Measurements from ENCODE around the gene CTNNA1.
A peak's percentile ranks its signal among the peaks of the same experiment; 100 is the strongest.

Gene CTNNA1

DNA sequence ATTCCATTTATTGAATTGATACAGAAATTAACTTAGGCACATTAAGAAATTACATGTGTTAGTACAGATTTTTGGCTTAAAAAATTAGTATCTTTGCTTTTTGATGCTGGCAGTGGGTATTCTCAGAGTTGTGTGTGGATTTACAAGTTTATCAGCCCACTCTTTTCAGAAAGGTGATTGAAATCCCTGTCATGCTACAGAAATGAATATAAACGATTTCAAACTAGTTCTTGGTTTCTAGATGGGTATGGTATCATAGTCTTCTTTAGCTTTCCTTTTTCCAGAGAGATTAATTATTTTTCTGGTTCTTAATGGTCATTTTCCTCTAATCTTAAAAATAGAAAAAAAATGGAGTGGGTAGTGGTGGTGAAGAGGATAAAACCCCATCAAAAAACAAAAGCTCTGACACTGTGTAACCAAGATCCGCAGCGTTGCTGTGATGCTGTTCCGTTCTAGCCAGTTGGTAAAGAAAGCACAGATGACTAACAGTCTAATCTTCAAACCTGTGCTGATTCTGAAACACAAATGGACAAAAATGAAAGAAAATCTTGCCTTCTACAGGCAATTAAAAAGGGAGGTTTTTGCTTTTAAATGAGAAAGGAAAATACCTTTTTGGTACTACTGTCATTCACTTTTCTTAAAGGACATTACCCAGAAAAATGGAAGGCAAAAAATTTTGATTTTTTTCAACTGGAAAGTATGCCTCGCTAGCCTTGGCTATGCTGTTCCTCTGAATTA is 116.7 kb downstream of the CTNNA1 start:
- peak in 1 of 2 donors; percentile 6 for DNase-seq

DNA sequence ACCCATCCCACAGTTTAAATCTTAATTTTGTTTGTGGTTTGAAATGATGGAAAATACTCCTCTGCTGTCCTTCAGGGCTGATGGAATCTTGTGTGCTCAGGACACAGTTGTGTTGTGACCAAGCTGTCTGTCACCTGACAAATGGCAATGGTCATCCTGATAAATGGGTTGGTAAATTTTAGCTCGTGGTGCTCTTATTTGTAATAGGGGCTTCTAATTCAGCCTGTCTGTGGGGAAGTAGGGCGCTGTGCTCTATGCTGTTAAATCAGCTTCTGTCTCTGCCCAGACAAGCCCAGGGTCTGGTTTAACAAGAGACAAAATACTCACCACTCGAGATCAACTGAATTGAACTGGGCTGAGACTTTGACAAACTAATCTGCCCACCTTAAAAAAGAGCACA is 117.4 kb downstream of the CTNNA1 start:
- DNase-seq: no peak

DNA sequence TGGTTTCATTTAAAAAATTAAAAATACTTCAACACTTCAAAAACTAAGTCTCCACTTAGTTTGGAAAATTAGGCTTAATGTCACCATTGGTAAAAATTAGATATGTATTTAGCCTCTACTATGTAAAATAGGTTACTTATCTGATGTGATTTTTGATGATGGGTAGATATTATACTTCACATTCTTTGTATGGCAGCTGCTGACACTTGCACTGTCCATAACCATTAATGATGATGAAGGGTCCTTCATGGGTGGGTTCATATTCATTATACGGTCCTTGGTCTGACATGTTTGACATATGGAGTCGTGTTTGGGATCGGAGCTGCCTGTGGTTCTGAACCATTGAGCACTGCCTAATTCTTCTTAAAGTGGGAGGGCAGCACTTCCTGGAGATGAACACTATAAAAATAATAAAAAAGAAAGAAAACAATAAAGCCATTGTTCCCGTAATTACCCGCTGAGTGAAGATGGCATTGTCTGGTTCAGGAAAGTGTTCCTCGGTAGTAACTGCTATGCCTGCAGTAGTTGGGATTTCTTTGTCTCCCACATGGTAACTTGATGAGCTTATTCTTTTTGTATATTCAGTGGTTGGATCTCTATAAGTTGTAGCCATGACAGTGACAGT is 119.7 kb downstream of the CTNNA1 start:
- no peak for DNase-seq

DNA sequence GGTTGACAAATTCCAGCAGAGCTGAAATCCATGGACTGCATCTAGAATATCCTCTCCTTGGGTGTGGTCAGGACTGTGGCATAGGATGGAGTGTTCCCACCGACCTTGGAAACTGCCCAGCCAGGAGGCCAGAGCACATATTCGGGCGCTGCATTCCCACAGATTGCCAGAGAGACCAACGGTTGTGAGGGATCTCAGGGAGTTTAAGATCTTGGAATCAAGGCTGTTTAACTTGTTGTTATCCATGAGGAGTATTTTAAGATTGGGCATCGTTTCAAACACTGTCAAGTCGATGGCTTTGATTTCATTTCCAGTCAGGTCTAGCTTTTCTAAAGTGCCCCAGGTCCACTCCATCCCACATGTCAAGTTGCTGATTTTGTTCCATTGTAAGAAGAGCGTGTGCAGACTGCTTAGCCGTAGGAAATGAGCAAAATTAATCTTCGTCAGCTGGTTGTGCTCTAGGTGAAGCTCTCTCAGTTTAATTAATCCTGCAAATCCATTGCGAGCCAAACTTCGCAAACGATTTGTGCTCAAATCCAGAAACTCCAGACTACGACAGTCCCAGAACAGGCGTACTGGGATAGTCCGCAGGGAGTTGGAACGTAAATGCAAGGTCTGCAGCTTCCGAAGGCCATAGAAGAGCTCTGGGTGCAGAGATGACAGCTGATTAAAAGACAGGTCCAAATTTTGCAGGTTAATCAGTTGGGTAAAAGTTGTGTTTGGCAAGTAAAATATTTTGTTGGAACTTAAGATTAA is 120.4 kb downstream of the CTNNA1 start:
- DNase-seq: no peak

DNA sequence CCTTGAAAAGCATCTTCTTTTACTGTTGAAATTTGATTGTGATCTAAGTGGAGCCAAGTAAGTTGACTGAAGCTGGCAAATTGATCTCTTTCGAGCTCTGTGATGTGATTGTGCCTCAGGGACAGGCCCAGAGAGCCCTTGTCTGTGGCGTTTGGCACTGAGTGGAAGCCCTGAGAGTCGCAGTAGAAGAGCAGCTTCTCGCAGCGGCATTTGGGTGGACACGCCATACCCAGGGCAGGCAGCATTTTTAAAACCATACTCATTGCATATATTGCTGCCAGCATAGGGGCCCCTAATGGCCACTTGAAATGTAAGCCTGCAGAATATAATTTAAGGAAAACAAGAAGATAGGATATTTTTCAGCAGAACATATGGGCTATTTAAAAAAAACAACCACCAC is 121.0 kb downstream of the CTNNA1 start:
- no peak for DNase-seq

DNA sequence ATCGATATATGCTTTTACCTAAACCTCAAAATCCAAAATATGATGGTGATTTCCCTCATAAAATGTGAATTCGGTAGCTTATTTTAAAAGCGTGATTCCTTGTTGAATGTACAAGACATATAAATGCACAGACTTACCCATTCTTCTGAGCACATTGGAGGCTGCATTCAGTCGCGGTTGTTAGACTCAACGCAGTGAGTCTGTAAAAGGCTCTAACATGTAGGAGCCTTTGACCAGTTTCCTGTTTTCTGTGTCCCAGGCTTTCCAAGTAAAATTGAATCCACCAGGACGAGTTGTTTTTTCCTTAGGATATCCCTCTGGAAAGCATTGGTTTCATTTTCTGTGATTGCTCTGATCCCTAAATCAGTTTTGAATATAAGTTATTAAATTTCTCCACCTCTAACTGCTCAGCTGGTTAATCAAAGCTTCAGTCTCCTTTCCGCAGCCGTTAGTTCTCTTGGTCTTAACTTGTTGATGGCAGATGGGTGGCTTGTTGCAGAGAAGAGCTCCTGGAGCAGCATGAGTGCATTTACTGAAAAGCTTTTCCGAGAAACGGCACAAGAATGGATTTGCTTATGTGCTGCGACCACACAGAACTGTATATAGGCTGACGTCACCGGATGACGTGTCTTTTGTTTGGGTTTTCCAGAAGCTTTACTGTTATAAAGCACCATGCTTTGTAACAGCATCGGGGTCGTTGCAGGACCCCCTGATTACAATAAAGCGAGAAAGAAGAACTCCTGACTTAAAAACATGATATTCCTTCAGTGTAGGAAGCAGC is 121.7 kb downstream of the CTNNA1 start, which contains the start of gene LRRTM2:
Gene LRRTM2 (minus strand): TSS at position 565 of the 781 bp plus-strand sequence. CDS start 424 bp downstream, at position 141.
- DNase-seq: no peak

DNA sequence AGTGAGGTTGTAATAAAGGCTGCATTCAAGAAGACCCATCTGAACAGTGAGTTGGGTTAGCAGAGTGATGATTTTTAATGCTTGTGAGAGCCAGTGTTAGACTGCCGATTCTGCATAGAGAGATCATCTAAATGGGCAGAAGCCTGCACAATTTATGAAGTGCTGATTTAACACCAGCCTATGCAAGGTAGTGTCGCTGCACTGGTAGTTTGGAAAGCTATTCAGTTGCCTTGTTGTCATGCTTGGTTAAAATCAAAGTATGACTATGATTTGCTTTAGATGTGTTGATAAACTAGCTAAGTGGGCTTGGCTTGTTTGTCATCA is 122.3 kb downstream of the CTNNA1 start:
- no peak for DNase-seq

DNA sequence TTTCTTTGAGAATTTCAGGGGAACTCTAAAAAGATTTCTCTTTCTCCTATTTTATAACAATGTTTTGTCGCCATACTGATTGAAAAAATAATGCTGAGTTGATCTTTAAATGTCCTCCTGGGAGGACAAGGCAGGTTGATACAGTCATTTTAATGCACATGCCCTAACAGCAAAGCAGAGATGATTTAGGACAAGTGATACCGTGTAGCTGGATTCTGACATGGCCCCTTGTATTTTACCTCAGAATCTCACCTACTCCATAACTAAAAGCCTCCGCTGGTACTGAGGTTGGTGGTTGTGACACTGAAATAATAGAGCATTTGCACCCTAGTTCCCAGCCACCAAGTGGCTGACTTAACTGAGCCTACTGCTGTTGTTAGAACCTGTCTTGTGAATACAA is 122.7 kb downstream of the CTNNA1 start:
- no peak for DNase-seq

DNA sequence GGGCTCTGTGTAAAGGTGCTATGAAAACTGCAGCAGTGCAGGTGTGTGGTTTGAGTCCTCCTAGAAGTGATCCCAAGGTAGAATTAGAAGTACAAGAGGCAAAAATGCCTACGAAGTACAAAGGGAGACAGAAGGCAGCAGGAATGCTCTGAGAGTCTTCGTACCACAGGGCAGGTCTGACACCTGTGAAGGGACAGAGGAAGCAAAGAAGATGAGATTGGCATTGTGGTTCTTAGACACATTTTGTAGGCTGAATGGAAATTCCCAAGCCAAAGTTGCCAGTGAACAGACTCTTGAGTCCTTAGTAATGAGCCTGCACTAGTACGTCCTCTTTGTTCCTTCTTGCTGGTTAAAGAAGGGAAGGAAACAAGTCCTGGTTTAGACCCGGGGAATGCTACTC is 123.6 kb downstream of the CTNNA1 start:
- DNase-seq: no peak

DNA sequence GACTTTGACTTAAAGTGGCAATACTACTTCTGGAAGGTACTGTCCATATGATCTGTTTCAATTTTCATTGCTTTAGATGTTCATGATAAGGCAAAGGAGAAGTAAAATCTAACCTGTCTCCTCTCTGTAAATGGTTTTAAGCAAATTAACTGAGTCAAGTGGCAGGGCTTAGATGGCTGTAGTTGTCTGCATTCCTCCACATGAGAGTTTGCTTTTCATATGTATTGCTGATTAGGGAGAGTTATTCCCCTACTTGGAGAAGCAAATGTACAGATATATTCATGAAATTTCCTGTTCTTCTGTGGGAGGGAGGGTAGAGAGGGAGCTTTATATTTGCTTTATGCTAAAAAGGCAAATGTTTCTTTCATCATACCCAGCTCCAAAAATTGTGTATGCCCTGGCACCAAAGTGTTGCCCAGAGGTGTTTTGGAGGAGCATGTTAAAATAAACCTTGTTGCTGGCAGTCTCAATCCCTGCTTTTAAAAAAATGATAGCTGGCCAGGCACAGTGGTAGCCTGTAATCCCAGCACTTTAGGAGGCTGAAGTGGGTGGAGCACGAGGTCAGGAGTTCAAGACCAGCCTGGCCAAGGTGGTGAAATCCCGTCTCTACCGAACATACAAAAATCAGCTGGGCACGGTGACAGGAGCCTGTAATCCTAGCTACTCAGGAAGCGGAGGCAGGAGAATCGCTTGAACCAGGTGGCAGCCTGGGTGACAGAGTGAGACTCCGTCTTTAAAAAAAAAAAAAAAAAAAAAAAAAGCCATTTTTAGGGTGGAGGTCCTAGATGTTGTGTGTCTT is 125.4 kb downstream of the CTNNA1 start:
- DNase-seq: no peak

DNA sequence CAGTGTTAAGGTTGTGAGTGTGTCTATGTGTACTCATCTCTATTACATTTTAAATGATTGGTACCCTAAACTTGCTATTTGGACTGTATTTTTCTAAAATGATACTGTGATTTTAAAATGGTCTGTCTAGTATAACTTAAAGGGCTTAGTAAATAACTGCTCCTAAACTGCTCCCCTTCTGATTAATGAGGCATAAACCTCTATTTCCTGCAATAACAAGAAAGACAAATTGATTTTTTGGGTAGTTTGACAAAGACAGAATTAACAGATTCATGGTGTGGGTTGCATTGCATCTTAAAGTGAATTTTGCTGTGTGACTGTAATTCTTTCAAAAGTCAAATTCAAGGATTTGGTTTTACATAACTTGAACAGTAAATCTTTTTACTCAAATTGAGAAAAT is 130.0 kb downstream of the CTNNA1 start:
- no peak for DNase-seq

DNA sequence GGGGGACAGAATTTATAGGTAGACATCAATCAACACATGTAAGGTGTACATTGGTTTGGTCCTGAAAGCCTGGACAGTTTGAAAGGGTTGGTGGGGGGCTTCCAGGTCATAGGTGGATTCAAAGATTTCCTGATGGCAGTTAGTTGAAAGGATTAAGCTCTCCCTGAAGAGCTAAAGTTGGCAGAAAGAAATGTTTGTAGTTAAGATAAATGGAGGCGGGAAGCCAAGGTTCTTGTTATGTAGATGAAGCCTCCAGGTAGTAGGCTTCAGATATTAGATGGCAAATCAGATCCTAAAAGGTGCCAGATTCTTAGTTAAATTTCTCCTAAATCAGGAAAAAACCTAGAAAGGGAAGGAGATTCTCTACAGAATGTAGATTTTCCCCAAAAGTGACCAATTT is 130.9 kb downstream of the CTNNA1 start:
- no peak for DNase-seq

DNA sequence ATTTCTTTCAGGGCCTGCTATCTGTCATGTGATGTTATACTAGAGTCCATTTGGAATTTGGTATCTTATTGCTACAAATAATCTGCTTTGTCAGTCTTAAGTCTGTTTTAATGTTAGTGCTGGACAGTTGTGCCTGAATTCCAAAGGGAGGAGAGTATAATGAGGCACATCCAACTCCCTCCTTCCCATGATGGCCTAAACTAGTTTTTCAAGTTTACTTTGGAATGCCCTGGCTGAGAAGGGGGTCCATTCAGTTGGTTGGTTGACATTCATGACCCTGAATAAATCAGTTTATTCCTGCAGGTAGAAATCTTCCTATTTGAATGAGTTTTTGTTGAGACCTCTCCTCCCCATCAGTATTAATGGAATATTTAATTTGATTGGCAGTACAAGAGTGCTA is 131.3 kb downstream of the CTNNA1 start:
- DNase-seq: no peak

DNA sequence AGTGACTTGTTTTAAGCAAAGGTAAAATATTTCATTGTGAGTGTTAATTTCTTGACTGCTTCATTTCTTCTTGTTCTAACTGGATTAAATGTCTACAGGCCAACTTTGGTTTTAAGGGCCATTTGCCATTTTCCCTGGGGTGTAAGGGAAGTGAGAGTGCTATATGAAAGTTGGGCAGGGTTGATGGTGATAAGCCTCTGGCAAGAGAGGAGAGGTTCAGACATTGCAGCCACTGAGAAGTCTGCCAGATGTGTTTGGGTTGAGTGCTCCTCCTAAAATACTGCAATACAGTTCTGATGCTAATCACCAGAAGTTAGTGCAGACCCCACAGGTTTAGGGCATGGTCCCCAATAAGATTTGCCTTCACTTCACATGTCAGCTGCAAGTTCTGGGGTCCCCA is 136.8 kb downstream of the CTNNA1 start:
- DNase-seq: no peak

DNA sequence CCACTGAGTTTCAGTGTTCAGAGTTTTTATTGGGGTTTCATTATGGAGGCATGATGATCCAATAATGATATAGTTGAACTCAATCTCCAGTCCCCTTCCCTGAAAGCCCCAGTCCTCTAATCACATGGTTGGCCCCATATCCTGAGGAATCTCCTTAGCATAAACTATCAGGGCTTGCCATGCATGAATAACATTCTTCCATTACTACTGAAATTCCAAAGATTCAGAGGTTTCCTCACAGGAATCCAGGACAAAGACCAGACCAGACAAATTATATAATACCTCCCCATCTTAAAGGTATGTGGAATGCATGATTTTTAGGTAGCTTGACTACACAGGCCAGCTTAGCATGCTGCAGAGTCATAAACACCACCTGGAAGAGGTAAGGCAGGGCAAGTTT is 137.4 kb downstream of the CTNNA1 start:
- DNase-seq: no peak

DNA sequence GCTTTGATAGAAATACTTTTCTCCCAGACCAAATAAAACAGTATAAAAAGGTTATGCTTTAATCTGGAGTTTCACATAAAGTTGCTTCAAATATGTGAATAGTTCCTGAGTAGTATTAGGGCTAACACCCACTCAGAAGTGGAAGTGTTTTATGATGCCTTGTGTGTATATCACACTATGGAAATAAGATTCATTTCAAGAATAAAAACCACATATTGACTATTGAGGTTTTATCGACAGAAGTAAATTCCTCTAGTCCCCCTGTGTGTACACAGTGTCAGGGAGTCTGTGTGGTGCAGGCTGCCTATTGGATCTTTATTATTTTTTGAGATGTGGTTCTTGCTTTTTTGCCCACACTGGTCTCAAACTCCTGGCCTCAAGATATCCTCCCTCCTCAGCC is 142.7 kb downstream of the CTNNA1 start:
- no peak for DNase-seq

DNA sequence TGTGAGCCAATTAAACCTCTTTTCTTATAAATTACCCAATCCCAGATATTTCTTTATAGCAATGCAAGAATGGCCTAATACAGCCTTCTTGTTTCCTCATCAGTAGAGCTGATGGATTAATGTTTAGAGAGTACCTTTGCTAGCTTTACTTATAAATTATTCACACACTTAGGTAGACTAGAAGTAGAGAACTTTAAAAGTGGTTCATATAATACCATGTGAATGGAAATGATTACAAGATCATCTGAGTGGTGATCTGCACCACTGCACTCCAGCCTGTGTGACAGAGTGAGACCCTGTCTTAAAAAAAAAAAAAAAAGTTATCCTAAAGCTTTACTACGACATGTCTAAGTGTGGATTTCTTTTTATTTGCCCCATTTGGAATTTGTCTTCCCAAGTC is 145.1 kb downstream of the CTNNA1 start:
- DNase-seq: no peak

DNA sequence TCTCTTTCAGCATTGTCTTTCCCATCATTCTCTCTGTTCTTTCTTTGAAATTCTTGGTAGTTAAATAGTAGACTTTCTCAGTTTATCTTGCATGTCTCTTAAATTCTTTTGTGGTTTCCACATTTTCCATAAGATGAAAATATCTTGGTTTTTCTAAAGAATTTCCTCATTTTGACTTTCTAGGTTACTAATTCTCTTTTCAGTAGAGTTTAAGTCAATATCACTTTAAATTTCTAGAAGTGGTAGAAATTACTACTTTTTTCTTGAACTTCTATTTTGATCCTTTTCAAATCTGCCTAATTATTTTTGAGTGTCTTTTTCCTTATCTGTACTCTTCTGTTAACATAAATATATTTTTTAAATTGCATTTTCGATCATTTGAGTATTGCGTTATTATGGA is 145.5 kb downstream of the CTNNA1 start:
- DNase-seq: no peak

DNA sequence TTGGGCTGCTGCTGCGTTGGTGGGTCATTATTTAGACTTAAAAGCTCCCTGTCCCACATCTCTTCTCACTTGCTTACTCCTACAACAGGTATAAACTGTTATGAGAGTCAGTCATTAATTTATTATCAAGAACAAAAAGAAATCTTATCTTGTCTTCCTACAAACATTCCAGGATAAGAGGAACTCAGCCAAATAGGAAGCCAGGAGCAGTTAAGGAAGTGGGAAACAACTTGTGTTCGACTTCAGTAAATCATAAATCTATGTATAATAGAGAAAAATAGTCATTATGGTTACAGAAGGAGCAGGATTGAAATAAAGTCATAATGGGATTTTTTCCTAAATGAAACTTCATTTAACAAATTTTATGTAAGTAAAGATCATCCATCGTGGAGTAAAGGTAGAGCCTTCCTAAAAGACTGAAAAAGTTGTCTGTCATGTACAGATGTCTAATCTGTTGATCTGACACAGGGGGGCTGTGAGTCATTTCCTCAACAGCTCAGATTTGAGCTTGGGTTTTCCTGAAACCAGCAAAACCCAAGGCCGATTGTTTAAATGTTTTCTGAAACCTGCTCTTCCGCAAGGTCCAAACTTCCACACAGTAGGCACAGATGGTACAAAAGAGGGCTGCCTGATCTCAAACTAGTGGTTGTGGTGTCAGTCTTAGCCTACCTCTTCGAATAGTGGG is 147.2 kb downstream of the CTNNA1 start:
- peak in 1 of 2 donors; percentile 7 for DNase-seq

DNA sequence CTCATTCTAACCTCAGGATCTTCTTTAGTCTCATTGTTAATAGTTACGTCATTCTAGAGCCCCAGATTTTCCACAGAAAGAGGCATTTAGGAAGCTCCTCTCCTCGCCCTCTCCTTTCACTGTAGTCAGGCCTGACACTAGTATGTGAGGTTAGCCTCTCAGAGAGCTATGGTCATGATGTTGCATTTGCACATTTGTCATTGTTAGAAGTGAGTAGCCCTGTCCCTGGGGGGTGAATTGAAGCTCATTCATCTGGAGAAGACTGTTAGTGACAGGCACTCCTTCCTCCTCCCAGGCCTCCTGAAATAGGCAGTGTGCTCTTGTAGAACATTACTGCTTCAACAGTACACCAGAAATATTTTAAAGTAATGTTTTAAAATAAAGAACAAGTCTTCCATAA is 148.5 kb downstream of the CTNNA1 start:
- DNase-seq: no peak

DNA sequence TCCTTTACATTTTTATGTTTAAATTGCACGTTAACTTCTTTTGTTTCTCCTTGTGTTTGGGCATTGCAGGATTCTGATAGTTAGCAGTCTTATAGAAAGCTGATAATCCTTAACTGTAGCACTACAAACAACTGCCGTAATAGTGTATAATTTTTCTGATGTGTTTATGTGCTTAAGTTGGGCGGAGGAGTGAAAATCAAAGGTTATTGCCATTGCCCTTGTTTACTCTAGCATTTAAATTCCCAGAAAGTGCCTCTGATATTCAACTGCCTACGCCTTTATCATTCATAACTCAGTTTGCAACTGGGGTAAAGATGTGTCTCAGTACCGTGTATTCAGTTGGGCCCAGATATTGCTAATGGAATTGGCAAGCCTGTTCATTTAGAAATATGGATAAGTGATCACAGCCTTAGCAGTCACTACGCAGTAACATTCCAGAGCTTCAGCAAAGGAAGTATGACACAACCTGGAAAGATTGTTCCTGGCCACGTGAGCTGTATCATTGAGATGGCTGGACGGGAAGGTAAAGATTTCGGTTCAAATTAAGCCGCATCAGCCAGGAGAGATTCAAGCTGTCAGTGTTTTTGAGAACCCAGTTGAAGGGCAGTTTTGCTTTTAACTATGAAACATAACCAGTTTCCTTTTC is 150.0 kb downstream of the CTNNA1 start:
- no peak for DNase-seq

Data from stimulated activated CD4-positive, alpha-beta T cell treated with anti-CD3 and anti-CD28 coated beads, Interleukin-2, amount 100 ng/mL, for 48 hours (primary cell).